Measurements from ENCODE around the gene C14orf180.
A peak's percentile ranks its signal among the peaks of the same experiment; 100 is the strongest.

The C14orf180 gene

GRCh38 chr14:104559804-104560585 is 19.6 kb upstream of the C14orf180 start:
- Mint-ChIP-seq H3K27ac (no peak overlapping the region), H3K9me3 (no peaks in the 10 kb centered on the region), H3K4me3 (peak overlapping the region; percentile 3), H3K36me3 (ENCODE audit: low read depth) (no peaks in the 10 kb centered on the region), H3K4me1 (peaks cover 29% of the 10 kb centered on the region), H3K27me3 (ENCODE audit: low read depth, poor library complexity) (peaks cover 23% of the 10 kb centered on the region)
- no peak for DNase-seq
- TF ChIP-seq CTCF (IDR thresholded peaks at IDR 0.05): no peak

GRCh38 chr14:104560586-104560945 is 19.0 kb upstream of the C14orf180 start:
- Mint-ChIP-seq H3K9me3 (no peaks in the 10 kb centered on the region), H3K36me3 (ENCODE audit: low read depth) (no peaks in the 10 kb centered on the region), H3K27me3 (ENCODE audit: low read depth, poor library complexity) (peaks cover 23% of the 10 kb centered on the region), H3K4me3 (no peak overlapping the region), H3K27ac (no peak overlapping the region), H3K4me1 (peaks cover 35% of the 10 kb centered on the region)
- TF ChIP-seq CTCF (IDR thresholded peaks at IDR 0.05): no peak
- no peak for DNase-seq

GRCh38 chr14:104561124-104561557 is 18.4 kb upstream of the C14orf180 start:
- Mint-ChIP-seq H3K4me3 (no peak overlapping the region), H3K27ac (peak overlapping the region; percentile 25), H3K27me3 (ENCODE audit: low read depth, poor library complexity) (peaks cover 26% of the 10 kb centered on the region), H3K36me3 (ENCODE audit: low read depth) (no peaks in the 10 kb centered on the region), H3K9me3 (no peaks in the 10 kb centered on the region), H3K4me1 (peaks cover 35% of the 10 kb centered on the region)
- DNase-seq: no peak
- TF ChIP-seq CTCF (IDR thresholded peaks at IDR 0.05): no peak

- H3K27ac Mint-ChIP-seq: peak overlapping the region; percentile 25
- peaks cover 40% of the 10 kb centered on the region for H3K4me1 Mint-ChIP-seq
- H3K9me3 Mint-ChIP-seq: no peaks in the 10 kb centered on the region
Measured at GRCh38 chr14:104561632-104562495, 17.7 kb upstream of the C14orf180 start.

GRCh38 chr14:104562606-104563005 is 17.0 kb upstream of the C14orf180 start:
- Mint-ChIP-seq H3K9me3 (no peaks in the 10 kb centered on the region), H3K27me3 (ENCODE audit: low read depth, poor library complexity) (peaks cover 36% of the 10 kb centered on the region), H3K36me3 (ENCODE audit: low read depth) (no peaks in the 10 kb centered on the region), H3K4me1 (peaks cover 45% of the 10 kb centered on the region), H3K27ac (no peak overlapping the region), H3K4me3 (no peak overlapping the region)
- DNase-seq: no peak
- no peak for TF ChIP-seq CTCF (IDR thresholded peaks at IDR 0.05)

More at GRCh38 chr14:104561632-104562495, 17.7 kb upstream of the C14orf180 start:
- no peak for DNase-seq
- H3K36me3 Mint-ChIP-seq (ENCODE audit: low read depth): no peaks in the 10 kb centered on the region
- no peak for TF ChIP-seq CTCF (IDR thresholded peaks at IDR 0.05)
- no peak overlapping the region for H3K4me3 Mint-ChIP-seq
- H3K27me3 Mint-ChIP-seq (ENCODE audit: low read depth, poor library complexity): peaks cover 32% of the 10 kb centered on the region

Measured in nephron progenitor cell (in vitro differentiated cells).